ENCODE measurements around the gene TEX36. TPM values are rescaled to one million over a fixed set of nuclear protein-coding genes. Genes with fewer than 3 reads are reported as not detected.

The TEX36 gene
- total and polyA plus RNA-seq, 4 donors = not detected

GRCh38 chr10:125687507-125688185 is 4.7 kb upstream of the TEX36 start:
- Histone ChIP-seq H3K36me3 (ENCODE audit: control insufficient read depth in 4 of 4, insufficient read depth in 4 of 4, low read length in 4 of 4) (no peaks in the 10 kb centered on the region), H3K4me3 (no peak overlapping the region), H3K4me1 (ENCODE audit: control insufficient read depth in 5 of 5, insufficient read depth in 5 of 5, low read length in 5 of 5) (peaks cover 0 to 18% (median 5%) of the 10 kb centered on the region in 5 donors), H3K9ac (ENCODE audit: insufficient read depth in 1 of 2, low read length in 2 of 2) (no peak overlapping the region), H3K27ac (ENCODE audit: low read depth in 1 of 2, low read length in 1 of 2) (no peak overlapping the region), H3K27me3 (ENCODE audit: control insufficient read depth in 3 of 3, insufficient read depth in 3 of 3, low read length in 2 of 3) (no peaks in the 10 kb centered on the region), H3K9me3 (ENCODE audit: control insufficient read depth in 4 of 4, insufficient read depth in 3 of 4, low read length in 3 of 4) (no peaks in the 10 kb centered on the region)
- ATAC-seq (ENCODE audit: insufficient read depth, low FRiP score) (no peak), DNase-seq (no peak)
- 70 to 74% methylated on average over 3 of the region's 3 CpGs for WGBS, 2 donors
- no peak for TF ChIP-seq CTCF (IDR thresholded peaks at IDR 0.05; ENCODE audit: control extremely low read depth, extremely low read depth)

- no peaks in the 10 kb centered on the region for H3K36me3 ChIP-seq (ENCODE audit: control insufficient read depth in 4 of 4, insufficient read depth in 4 of 4, low read length in 4 of 4)
- H3K27ac ChIP-seq (ENCODE audit: low read depth in 1 of 2, low read length in 1 of 2) = no peak overlapping the region
- H3K4me3 ChIP-seq = no peak overlapping the region
- no peak for DNase-seq
- TF ChIP-seq CTCF (IDR thresholded peaks at IDR 0.05; ENCODE audit: control extremely low read depth, extremely low read depth) = no peak
- H3K9me3 ChIP-seq (ENCODE audit: control insufficient read depth in 4 of 4, insufficient read depth in 3 of 4, low read length in 3 of 4) = no peaks in the 10 kb centered on the region
- H3K9ac ChIP-seq (ENCODE audit: insufficient read depth in 1 of 2, low read length in 2 of 2) = no peak overlapping the region
- no peak for ATAC-seq (ENCODE audit: insufficient read depth, low FRiP score)
- H3K27me3 ChIP-seq (ENCODE audit: control insufficient read depth in 3 of 3, insufficient read depth in 3 of 3, low read length in 2 of 3) = no peaks in the 10 kb centered on the region
- peaks cover 0 to 10% (median 0%) of the 10 kb centered on the region in 5 donors for H3K4me1 ChIP-seq (ENCODE audit: control insufficient read depth in 5 of 5, insufficient read depth in 5 of 5, low read length in 5 of 5)
- WGBS, 2 donors = 55 to 62% methylated on average over 5 of the region's 5 CpGs
Observed at GRCh38 chr10:125684581-125684980, 1.6 kb upstream of the TEX36 start.

- Histone ChIP-seq H3K36me3 (ENCODE audit: control insufficient read depth in 4 of 4, insufficient read depth in 4 of 4, low read length in 4 of 4) (no peaks in the 10 kb centered on the region), H3K27ac (ENCODE audit: low read depth in 1 of 2, low read length in 1 of 2) (no peak overlapping the region), H3K9ac (ENCODE audit: insufficient read depth in 1 of 2, low read length in 2 of 2) (no peak overlapping the region), H3K4me1 (ENCODE audit: control insufficient read depth in 5 of 5, insufficient read depth in 5 of 5, low read length in 5 of 5) (peaks cover 0 to 9% (median 0%) of the 10 kb centered on the region in 5 donors), H3K4me3 (no peak overlapping the region), H3K27me3 (ENCODE audit: control insufficient read depth in 3 of 3, insufficient read depth in 3 of 3, low read length in 2 of 3) (no peaks in the 10 kb centered on the region), H3K9me3 (ENCODE audit: control insufficient read depth in 4 of 4, insufficient read depth in 3 of 4, low read length in 3 of 4) (no peaks in the 10 kb centered on the region)
- ATAC-seq (ENCODE audit: insufficient read depth, low FRiP score) (no peak), DNase-seq (no peak)
- WGBS, 2 donors = 75 to 81% methylated on average over 7 of the region's 7 CpGs
- no peak for TF ChIP-seq CTCF (IDR thresholded peaks at IDR 0.05; ENCODE audit: control extremely low read depth, extremely low read depth)
Observed at GRCh38 chr10:125683821-125684220, 858 bp upstream of the TEX36 start.

GRCh38 chr10:125679436-125679835 is 3.5 kb downstream of the TEX36 start:
- Histone ChIP-seq H3K9ac (ENCODE audit: insufficient read depth in 1 of 2, low read length in 2 of 2) (no peak overlapping the region), H3K9me3 (ENCODE audit: control insufficient read depth in 4 of 4, insufficient read depth in 3 of 4, low read length in 3 of 4) (peaks cover 0 to 18% (median 5%) of the 10 kb centered on the region in 4 donors), H3K27me3 (ENCODE audit: control insufficient read depth in 3 of 3, insufficient read depth in 3 of 3, low read length in 2 of 3) (no peaks in the 10 kb centered on the region), H3K4me3 (no peak overlapping the region), H3K27ac (ENCODE audit: low read depth in 1 of 2, low read length in 1 of 2) (no peak overlapping the region), H3K36me3 (ENCODE audit: control insufficient read depth in 4 of 4, insufficient read depth in 4 of 4, low read length in 4 of 4) (no peaks in the 10 kb centered on the region), H3K4me1 (ENCODE audit: control insufficient read depth in 5 of 5, insufficient read depth in 5 of 5, low read length in 5 of 5) (peaks cover 0 to 9% (median 0%) of the 10 kb centered on the region in 5 donors)
- WGBS, 2 donors = 63 to 75% methylated on average over 11 of the region's 11 CpGs
- no peak for TF ChIP-seq CTCF (IDR thresholded peaks at IDR 0.05; ENCODE audit: control extremely low read depth, extremely low read depth)
- DNase-seq = peak in 2 of 3 donors; percentile 24 to 30
- no peak for ATAC-seq (ENCODE audit: insufficient read depth, low FRiP score)

Measured in lung (tissue), 12 donors.